NT2/D1 (cell line): Measurements from ENCODE around the gene NEMP2.
"Not testable (repeated sequence)": the region's sequence is repeated elsewhere in the genome, so short reads cannot be mapped to it uniquely, and the experiment has no call there.

Source experiments
- DNase-seq: peaks from one replicate; pipeline ENCODE4 v3.0.0-alpha.2; 2011; ENCODE audit warnings: low read depth, low spot score
- H3K27me3 ChIP-seq: 2 replicates; pipeline ENCODE4 v1.6.0; 2011; ENCODE audit warnings: mild to moderate bottlenecking; ENCODE audit not compliant: insufficient read length, insufficient read depth
- H3K36me3 ChIP-seq: 2 replicates; pipeline ENCODE4 v1.6.1; 2011; ENCODE audit warnings: mild to moderate bottlenecking, low read length, mixed read lengths; ENCODE audit not compliant: insufficient read depth, insufficient read length
- H3K4me1 ChIP-seq: 2 replicates; pipeline ENCODE4 v1.5.1; 2011; ENCODE audit not compliant: insufficient read depth, insufficient read length
- H3K4me3 ChIP-seq: 2 replicates; pipeline ENCODE4 v1.5.1; 2011; ENCODE audit warnings: low read depth; ENCODE audit not compliant: insufficient read length
- H3K9ac ChIP-seq: 2 replicates; pipeline ENCODE4 v1.6.0; 2011; ENCODE audit warnings: low read depth; ENCODE audit not compliant: insufficient read length
- H3K9me3 ChIP-seq: 2 replicates; pipeline ENCODE4 v1.5.1; 2011; ENCODE audit warnings: mild to moderate bottlenecking, low read length; ENCODE audit not compliant: insufficient read depth
- SUZ12 ChIP-seq: IDR thresholded peaks from 2 replicates; pipeline ENCODE4 v1.6.1; 2011; ENCODE audit not compliant: insufficient read length, insufficient read depth; ENCODE audit errors: extremely low read depth
- YY1 ChIP-seq: IDR thresholded peaks from 2 replicates; pipeline ENCODE4 v1.6.1; 2011; ENCODE audit not compliant: insufficient read length, insufficient read depth
- ZNF274 ChIP-seq: IDR thresholded peaks from 2 replicates; pipeline ENCODE4 v1.6.1; 2011; ENCODE audit warnings: mild to moderate bottlenecking, low read depth, low read length

The NEMP2 gene

GRCh38 chr2:190517468-190517867, 17.1 kb downstream of the NEMP2 start:
- Histone ChIP-seq H3K36me3 (peaks cover 14% of the 10 kb centered on the region), H3K4me1 (no peaks in the 10 kb centered on the region), H3K27me3 (no peaks in the 10 kb centered on the region), H3K9me3 (no peaks in the 10 kb centered on the region), H3K9ac (no peak overlapping the region), H3K4me3 (no peak overlapping the region)
- DNase-seq = no peak
- TF ChIP-seq YY1 = no peak
- no peak for TF ChIP-seq SUZ12
- TF ChIP-seq ZNF274 = no peak

- no peak overlapping the region for H3K4me3 ChIP-seq
- no peak for DNase-seq
- H3K9ac ChIP-seq = no peak overlapping the region
- TF ChIP-seq YY1 (no peak), SUZ12 (no peak), ZNF274 (no peak)
- no peaks in the 10 kb centered on the region for H3K4me1 ChIP-seq
- no peaks in the 10 kb centered on the region for H3K9me3 ChIP-seq
- H3K36me3 ChIP-seq = peaks cover 14% of the 10 kb centered on the region
- H3K27me3 ChIP-seq = no peaks in the 10 kb centered on the region
Observed at GRCh38 chr2:190515687-190516086, 18.8 kb downstream of the NEMP2 start.

GRCh38 chr2:190514676-190515075, 19.8 kb downstream of the NEMP2 start:
- no peak overlapping the region for H3K9ac ChIP-seq
- H3K4me1 ChIP-seq = no peaks in the 10 kb centered on the region
- H3K4me3 ChIP-seq = no peak overlapping the region
- no peaks in the 10 kb centered on the region for H3K27me3 ChIP-seq
- TF ChIP-seq ZNF274 = no peak
- TF ChIP-seq YY1 = no peak
- no peak for TF ChIP-seq SUZ12
- no peaks in the 10 kb centered on the region for H3K9me3 ChIP-seq
- peaks cover 18% of the 10 kb centered on the region for H3K36me3 ChIP-seq
- DNase-seq = no peak

- no peak overlapping the region for H3K9ac ChIP-seq
- no peaks in the 10 kb centered on the region for H3K4me1 ChIP-seq
- no peaks in the 10 kb centered on the region for H3K27me3 ChIP-seq
- peaks cover 22% of the 10 kb centered on the region for H3K36me3 ChIP-seq
- no peak for DNase-seq
- no peak for TF ChIP-seq SUZ12
- H3K9me3 ChIP-seq = no peaks in the 10 kb centered on the region
- H3K4me3 ChIP-seq = no peak overlapping the region
Observed at GRCh38 chr2:190513877-190514276, 20.6 kb downstream of the NEMP2 start.

- TF ChIP-seq YY1 = no peak
- no peak for TF ChIP-seq ZNF274
- no peak for TF ChIP-seq SUZ12
- H3K27me3 ChIP-seq = no peaks in the 10 kb centered on the region
Observed at GRCh38 chr2:190512539-190513095, 21.9 kb downstream of the NEMP2 start.

GRCh38 chr2:190511104-190511503, 23.4 kb downstream of the NEMP2 start:
- DNase-seq = no peak
- Histone ChIP-seq H3K36me3 (peaks cover 26% of the 10 kb centered on the region), H3K9me3 (no peaks in the 10 kb centered on the region), H3K9ac (no peak overlapping the region), H3K4me3 (no peak overlapping the region), H3K27me3 (no peaks in the 10 kb centered on the region), H3K4me1 (no peaks in the 10 kb centered on the region)
- no peak for TF ChIP-seq SUZ12
- TF ChIP-seq ZNF274 = no peak
- no peak for TF ChIP-seq YY1

More at GRCh38 chr2:190512539-190513095, 21.9 kb downstream of the NEMP2 start:
- peaks cover 26% of the 10 kb centered on the region for H3K36me3 ChIP-seq
- H3K4me3 ChIP-seq = no peak overlapping the region
- no peaks in the 10 kb centered on the region for H3K4me1 ChIP-seq
- no peak overlapping the region for H3K9ac ChIP-seq
- no peak for DNase-seq
- H3K9me3 ChIP-seq = no peaks in the 10 kb centered on the region

- not testable (repeated sequence) for DNase-seq, H3K4me3 ChIP-seq, H3K4me1 ChIP-seq, H3K9ac ChIP-seq, H3K9me3 ChIP-seq, H3K27me3 ChIP-seq
- H3K36me3 ChIP-seq = peaks cover 26% of the 10 kb centered on the region
Observed at GRCh38 chr2:190509895-190510294, 24.6 kb downstream of the NEMP2 start.

- TF ChIP-seq YY1 (no peak), SUZ12 (no peak), ZNF274 (no peak)
- Histone ChIP-seq H3K4me1 (no peaks in the 10 kb centered on the region), H3K9me3 (no peaks in the 10 kb centered on the region), H3K4me3 (no peak overlapping the region), H3K27me3 (no peaks in the 10 kb centered on the region), H3K9ac (no peak overlapping the region), H3K36me3 (peaks cover 12% of the 10 kb centered on the region)
- DNase-seq = no peak
Observed at GRCh38 chr2:190507135-190507534, 27.4 kb downstream of the NEMP2 start.
